Upper lobe of left lung (tissue), 4 donors: ENCODE measurements around the gene CEBPE.

Experiments used
- EP300 ChIP-seq, 4 donors: sonication (generic); formaldehyde crosslinking; IDR thresholded peaks; one replicate each; pipeline ENCODE4 v1.5.1; 2017; ENCODE audit warnings: antibody characterized with exemption in 4 of 4, control low read depth in 2 of 4
- POLR2A ChIP-seq, 4 donors: fragments of 450-650 bp; IDR thresholded peaks; one replicate each; pipeline ENCODE4 v1.5.1; 2016 to 2017; ENCODE audit warnings: antibody characterized with exemption in 4 of 4, mild to moderate bottlenecking in 2 of 4
- POLR2AphosphoS5 ChIP-seq, 2 donors: sonication (generic); formaldehyde crosslinking; IDR thresholded peaks; one replicate each; pipeline ENCODE4 v1.5.1; 2017; ENCODE audit warnings: antibody characterized with exemption in 2 of 2
- TF ChIP-seq, protein P1 (sequence below), 6 experiments: fragments of 450-650 bp in 4 of 6; fragments of 200-600 bp in 2 of 6; sonication (generic) in 2 of 6; IDR thresholded peaks; one replicate each; pipeline ENCODE4 v1.5.1; 2016 to 2019; ENCODE audit warnings: antibody characterized with exemption in 6 of 6

DNA sequence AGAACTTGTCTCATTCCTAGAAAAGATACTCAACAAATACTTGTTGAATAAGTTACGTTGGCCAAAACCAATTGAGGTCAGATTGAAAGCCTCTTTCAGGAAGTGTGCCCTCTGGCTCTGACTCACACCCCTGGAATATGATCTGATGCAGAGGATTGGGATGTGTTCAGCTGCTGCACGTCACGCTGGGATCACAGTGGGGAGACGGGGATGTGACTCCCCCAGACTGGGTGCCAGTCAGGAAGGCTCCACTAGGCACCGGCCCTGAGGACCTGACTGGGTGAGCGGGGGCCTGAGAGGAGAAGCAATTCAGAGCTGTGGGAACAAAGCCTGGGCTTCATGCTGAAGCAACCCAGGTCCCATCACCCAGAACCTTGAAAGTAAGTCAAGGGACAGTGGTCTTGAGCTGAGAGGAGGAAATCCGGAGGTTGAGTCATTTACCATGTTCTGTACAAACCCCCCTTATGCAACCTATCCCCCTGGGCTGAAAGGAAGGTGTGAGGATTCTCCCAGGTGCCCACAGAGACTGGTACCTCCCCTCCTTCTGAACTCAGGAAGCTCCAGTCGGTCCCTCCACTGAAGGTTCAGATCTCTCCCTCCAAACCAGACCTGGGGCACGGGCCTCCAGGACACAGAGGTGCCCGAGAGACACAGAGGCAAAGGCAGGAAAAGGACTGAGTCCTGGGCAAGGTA is 3.9 kb downstream of the CEBPE start:
- TF ChIP-seq, protein P1, sequence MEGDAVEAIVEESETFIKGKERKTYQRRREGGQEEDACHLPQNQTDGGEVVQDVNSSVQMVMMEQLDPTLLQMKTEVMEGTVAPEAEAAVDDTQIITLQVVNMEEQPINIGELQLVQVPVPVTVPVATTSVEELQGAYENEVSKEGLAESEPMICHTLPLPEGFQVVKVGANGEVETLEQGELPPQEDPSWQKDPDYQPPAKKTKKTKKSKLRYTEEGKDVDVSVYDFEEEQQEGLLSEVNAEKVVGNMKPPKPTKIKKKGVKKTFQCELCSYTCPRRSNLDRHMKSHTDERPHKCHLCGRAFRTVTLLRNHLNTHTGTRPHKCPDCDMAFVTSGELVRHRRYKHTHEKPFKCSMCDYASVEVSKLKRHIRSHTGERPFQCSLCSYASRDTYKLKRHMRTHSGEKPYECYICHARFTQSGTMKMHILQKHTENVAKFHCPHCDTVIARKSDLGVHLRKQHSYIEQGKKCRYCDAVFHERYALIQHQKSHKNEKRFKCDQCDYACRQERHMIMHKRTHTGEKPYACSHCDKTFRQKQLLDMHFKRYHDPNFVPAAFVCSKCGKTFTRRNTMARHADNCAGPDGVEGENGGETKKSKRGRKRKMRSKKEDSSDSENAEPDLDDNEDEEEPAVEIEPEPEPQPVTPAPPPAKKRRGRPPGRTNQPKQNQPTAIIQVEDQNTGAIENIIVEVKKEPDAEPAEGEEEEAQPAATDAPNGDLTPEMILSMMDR (IDR thresholded peaks at IDR 0.05): no peak
- TF ChIP-seq POLR2AphosphoS5 (IDR thresholded peaks at IDR 0.05): peak in 1 of 2 donors; percentile 79
- no peak for TF ChIP-seq POLR2A (IDR thresholded peaks at IDR 0.05)
- peak in 2 of 4 donors; percentile 58 to 92 for TF ChIP-seq EP300 (IDR thresholded peaks at IDR 0.05)
